ENCODE data around the gene STXBP6.

Gene STXBP6

GRCh38 chr14:24784981-24785380 lies 265.0 kb downstream of the STXBP6 start:
- Histone ChIP-seq H3K9me3 (ENCODE audit: insufficient read depth, low read length) (no peaks in the 10 kb centered on the region), H3K36me3 (ENCODE audit: low read length) (no peaks in the 10 kb centered on the region), H3K4me3 (ENCODE audit: insufficient read depth, low read length, poor library complexity, severe bottlenecking) (no peak overlapping the region), H2AFZ (ENCODE audit: low read depth, low read length, severe bottlenecking) (no peak overlapping the region), H3K27ac (ENCODE audit: low read depth, low read length) (no peak overlapping the region), H3K4me2 (ENCODE audit: low read depth, low read length, poor library complexity, severe bottlenecking) (no peak overlapping the region), H3K27me3 (ENCODE audit: low read length) (no peaks in the 10 kb centered on the region; the same call in 1 of the 2 replicates), H3K9me2 (replicated peaks; ENCODE audit: insufficient read depth, low read length) (no peaks in the 10 kb centered on the region), H3K79me2 (ENCODE audit: insufficient read depth, low read length) (no peaks in the 10 kb centered on the region), H3K9ac (ENCODE audit: low read length) (no peak overlapping the region), H4K20me1 (ENCODE audit: low read depth, low read length) (no peaks in the 10 kb centered on the region), H3F3A (ENCODE audit: insufficient read depth) (no peaks in the 10 kb centered on the region)
- TF ChIP-seq EZH2phosphoT487 (conservative IDR thresholded peaks at IDR 0.05; ENCODE audit: low read length) (no peak), CTCF (IDR thresholded peaks at IDR 0.05; ENCODE audit: insufficient read depth, low read length, poor library complexity, severe bottlenecking) (no peak)

- TF ChIP-seq EZH2phosphoT487 (conservative IDR thresholded peaks at IDR 0.05; ENCODE audit: low read length): no peak
- Histone ChIP-seq H3F3A (ENCODE audit: insufficient read depth) (no peaks in the 10 kb centered on the region), H3K36me3 (ENCODE audit: low read length) (no peaks in the 10 kb centered on the region), H3K27me3 (ENCODE audit: low read length) (no peaks in the 10 kb centered on the region; the same call in 1 of the 2 replicates), H4K20me1 (ENCODE audit: low read depth, low read length) (no peaks in the 10 kb centered on the region), H2AFZ (ENCODE audit: low read depth, low read length, severe bottlenecking) (no peak overlapping the region), H3K4me3 (ENCODE audit: insufficient read depth, low read length, poor library complexity, severe bottlenecking) (no peak overlapping the region), H3K4me2 (ENCODE audit: low read depth, low read length, poor library complexity, severe bottlenecking) (no peak overlapping the region), H3K9me3 (ENCODE audit: insufficient read depth, low read length) (no peaks in the 10 kb centered on the region), H3K79me2 (ENCODE audit: insufficient read depth, low read length) (no peaks in the 10 kb centered on the region), H3K27ac (ENCODE audit: low read depth, low read length) (no peak overlapping the region), H3K9me2 (replicated peaks; ENCODE audit: insufficient read depth, low read length) (no peaks in the 10 kb centered on the region), H3K9ac (ENCODE audit: low read length) (no peak overlapping the region)
Measured at GRCh38 chr14:24783791-24784190, 266.2 kb downstream of the STXBP6 start.

- Histone ChIP-seq H4K20me1 (ENCODE audit: low read depth, low read length) (no peaks in the 10 kb centered on the region), H3K4me3 (ENCODE audit: insufficient read depth, low read length, poor library complexity, severe bottlenecking) (no peak overlapping the region), H3K27me3 (ENCODE audit: low read length) (no peaks in the 10 kb centered on the region), H3K79me2 (ENCODE audit: insufficient read depth, low read length) (no peaks in the 10 kb centered on the region), H3K9me3 (ENCODE audit: insufficient read depth, low read length) (no peaks in the 10 kb centered on the region), H3K27ac (ENCODE audit: low read depth, low read length) (no peak overlapping the region), H3K9me2 (replicated peaks; ENCODE audit: insufficient read depth, low read length) (no peaks in the 10 kb centered on the region), H3F3A (ENCODE audit: insufficient read depth) (no peaks in the 10 kb centered on the region), H2AFZ (ENCODE audit: low read depth, low read length, severe bottlenecking) (no peak overlapping the region), H3K4me2 (ENCODE audit: low read depth, low read length, poor library complexity, severe bottlenecking) (no peak overlapping the region), H3K9ac (ENCODE audit: low read length) (no peak overlapping the region), H3K36me3 (ENCODE audit: low read length) (no peaks in the 10 kb centered on the region)
- TF ChIP-seq CTCF (IDR thresholded peaks at IDR 0.05; ENCODE audit: insufficient read depth, low read length, poor library complexity, severe bottlenecking): no peak
- no peak for TF ChIP-seq EZH2phosphoT487 (conservative IDR thresholded peaks at IDR 0.05; ENCODE audit: low read length)
Measured at GRCh38 chr14:24780281-24780680, 269.7 kb downstream of the STXBP6 start.

- no peak overlapping the region for H3K4me3 ChIP-seq (ENCODE audit: insufficient read depth, low read length, poor library complexity, severe bottlenecking)
- H4K20me1 ChIP-seq (ENCODE audit: low read depth, low read length): no peaks in the 10 kb centered on the region
- no peak overlapping the region for H3K4me2 ChIP-seq (ENCODE audit: low read depth, low read length, poor library complexity, severe bottlenecking)
- no peaks in the 10 kb centered on the region for H3K27me3 ChIP-seq (ENCODE audit: low read length)
- TF ChIP-seq CTCF (IDR thresholded peaks at IDR 0.05; ENCODE audit: insufficient read depth, low read length, poor library complexity, severe bottlenecking): no peak
- TF ChIP-seq EZH2phosphoT487 (conservative IDR thresholded peaks at IDR 0.05; ENCODE audit: low read length): no peak
- H3K27ac ChIP-seq (ENCODE audit: low read depth, low read length): no peak overlapping the region
- H2AFZ ChIP-seq (ENCODE audit: low read depth, low read length, severe bottlenecking): no peak overlapping the region
- H3K9me2 ChIP-seq (replicated peaks; ENCODE audit: insufficient read depth, low read length): no peaks in the 10 kb centered on the region
- H3K9me3 ChIP-seq (ENCODE audit: insufficient read depth, low read length): no peaks in the 10 kb centered on the region
- no peak overlapping the region for H3K9ac ChIP-seq (ENCODE audit: low read length)
- H3K36me3 ChIP-seq (ENCODE audit: low read length): no peaks in the 10 kb centered on the region
- H3F3A ChIP-seq (ENCODE audit: insufficient read depth): no peaks in the 10 kb centered on the region
- H3K79me2 ChIP-seq (ENCODE audit: insufficient read depth, low read length): no peaks in the 10 kb centered on the region
Measured at GRCh38 chr14:24777678-24778077, 272.3 kb downstream of the STXBP6 start.

All from SU-DHL-6 (cell line).